GM21528 (cell line): Measurements from ENCODE around the gene PDLIM5.

ENCODE experiments used
- ATAC-seq: cut with Tn5 transposase; IDR thresholded peaks from one replicate; pipeline ENCODE4 v1.9.1; 2021; ENCODE audit warnings: mild to moderate bottlenecking, moderate library complexity; ENCODE audit not compliant: unreplicated experiment, low FRiP score

Gene PDLIM5

DNA sequence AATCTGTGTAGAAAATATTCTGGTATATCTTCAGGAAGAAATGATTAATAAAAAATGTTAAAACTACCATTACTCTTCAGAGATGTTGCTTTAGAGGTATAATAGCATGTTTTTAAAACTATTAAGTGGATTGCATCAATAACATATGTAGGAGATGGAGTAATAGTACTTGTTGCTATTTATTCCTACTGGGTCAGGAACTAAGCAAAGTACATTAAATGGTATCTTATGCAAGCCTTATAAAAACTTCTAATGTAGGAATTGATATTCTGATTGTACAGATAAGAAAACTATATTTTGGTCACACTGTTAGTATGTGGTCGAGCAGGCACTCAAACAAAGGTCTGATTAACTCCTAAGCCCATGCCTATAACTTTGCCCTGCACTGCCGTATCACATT is 31.4 kb upstream of the PDLIM5 start:
- no peak for ATAC-seq

- no peak for ATAC-seq
These were observed 25.0 kb upstream of the PDLIM5 start for GRCh38 chr4:94426783-94427182.

DNA sequence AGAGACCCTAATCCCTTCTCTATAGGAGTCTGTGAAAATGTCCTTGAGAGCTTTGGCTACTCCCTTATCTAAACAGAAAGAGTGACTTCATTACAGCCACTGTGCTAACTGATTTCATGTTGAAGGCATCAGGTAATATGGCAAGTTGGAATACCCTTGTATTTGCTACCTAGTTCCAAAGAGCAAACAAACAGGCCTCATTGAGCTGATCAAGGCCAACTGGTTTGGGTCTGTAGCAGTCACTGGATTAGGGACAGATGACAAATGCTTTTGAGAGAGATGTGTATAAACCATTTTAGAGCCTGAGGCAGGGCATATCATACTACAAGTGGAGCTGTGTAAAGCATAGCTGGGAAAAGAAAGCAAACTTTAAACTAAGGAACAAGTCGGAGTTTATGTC is 22.9 kb upstream of the PDLIM5 start:
- no peak for ATAC-seq

DNA sequence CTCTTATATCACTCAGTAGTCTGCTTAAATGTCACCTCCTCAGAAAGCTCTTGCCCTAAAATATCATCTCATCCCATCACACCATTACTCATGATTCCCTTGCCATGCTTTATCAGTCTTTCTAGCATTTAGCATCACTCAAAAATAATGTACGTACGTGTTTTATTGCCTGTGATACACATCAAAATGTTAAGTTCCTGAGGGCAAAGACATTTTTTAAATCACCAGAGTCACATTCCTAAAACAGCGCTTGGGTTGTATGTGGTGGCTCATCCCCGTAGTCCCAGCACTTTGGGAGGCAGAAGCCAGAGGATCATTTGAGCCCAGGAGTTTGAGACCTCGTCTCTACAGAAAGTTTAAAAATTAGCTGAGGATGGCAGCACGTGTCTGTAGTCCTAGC is 21.3 kb upstream of the PDLIM5 start:
- ATAC-seq, result no peak

DNA sequence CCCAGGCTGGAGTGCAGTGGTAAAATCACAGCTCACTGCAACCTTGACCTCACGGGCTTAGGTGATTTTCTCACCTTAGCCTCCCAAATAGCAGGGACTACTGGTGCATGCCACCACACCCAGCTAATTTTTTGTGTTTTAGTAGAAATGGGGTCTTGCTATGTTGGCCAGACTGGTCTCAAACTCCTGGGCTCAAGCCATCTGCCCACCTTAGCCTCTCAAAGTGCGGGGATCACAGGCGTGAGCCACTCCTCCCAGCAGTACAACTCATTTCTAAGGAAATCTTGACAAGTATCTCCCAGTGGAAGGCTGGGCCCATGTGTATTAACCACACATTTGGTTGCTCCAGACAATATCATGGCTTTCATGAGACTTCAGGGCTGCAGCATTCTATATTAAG is 20.4 kb upstream of the PDLIM5 start:
- no peak for ATAC-seq

- ATAC-seq, result no peak
These were observed 17.2 kb upstream of the PDLIM5 start for GRCh38 chr4:94434505-94434904.

DNA sequence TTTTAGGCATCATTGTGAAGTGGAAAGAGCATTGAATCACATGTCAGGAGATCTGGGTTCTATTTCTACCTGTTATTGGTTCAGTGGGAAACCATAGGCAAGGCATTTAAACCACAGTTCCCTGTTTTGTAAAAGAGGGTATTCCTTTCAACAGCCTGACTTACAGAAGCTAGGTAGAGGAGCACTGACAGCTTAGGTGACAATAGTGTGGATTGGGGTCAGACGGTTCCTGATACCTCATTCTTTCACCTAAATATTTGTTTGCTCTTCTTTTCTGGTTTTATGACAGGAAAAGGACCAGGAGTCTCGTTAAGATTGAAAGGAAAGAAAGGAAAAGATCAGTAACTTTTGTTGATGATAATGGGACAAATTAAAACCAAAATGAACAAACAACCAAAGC is 15.9 kb upstream of the PDLIM5 start:
- no peak for ATAC-seq

DNA sequence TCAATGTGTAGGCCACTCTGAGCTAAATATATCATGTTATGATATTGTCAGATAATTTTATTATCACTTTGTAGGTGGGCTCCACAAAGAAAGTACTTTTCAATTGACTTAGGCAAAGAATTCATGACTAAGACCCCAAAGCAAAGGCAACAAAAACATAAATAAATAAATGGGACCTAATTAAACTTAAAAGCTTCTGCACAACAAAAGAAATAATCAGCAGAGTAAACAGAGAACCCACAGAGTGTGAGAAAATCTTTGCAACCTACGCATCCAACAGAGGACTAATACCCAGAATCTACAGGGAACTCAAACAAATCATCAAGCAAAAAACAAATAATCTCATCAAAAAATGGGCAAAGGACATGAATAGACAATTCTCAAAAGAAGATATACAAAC is 15.2 kb upstream of the PDLIM5 start:
- no peak for ATAC-seq

DNA sequence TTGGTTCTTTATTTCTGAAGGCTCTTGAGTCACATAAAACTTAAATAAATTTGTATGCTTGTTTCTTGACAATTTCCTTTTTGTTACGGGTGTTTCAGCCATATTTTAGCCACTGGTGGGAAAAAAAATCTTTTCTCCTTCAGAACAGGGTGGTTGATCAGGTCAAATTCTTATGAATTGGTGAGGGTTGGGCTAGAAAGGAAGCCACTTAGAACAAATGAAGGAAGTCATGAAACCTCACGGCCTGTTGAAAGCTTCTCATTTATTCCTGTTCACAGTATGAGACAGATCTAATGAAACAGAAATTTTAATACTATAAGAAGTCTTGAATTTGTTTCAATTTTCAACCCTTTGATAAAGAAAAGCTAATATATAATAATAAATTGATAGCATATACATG is 12.1 kb upstream of the PDLIM5 start:
- ATAC-seq, result no peak

GRCh38 chr4:94441838-94442237 is 9.9 kb upstream of the PDLIM5 start:
- no peak for ATAC-seq

GRCh38 chr4:94442251-94442650 is 9.5 kb upstream of the PDLIM5 start:
- no peak for ATAC-seq

DNA sequence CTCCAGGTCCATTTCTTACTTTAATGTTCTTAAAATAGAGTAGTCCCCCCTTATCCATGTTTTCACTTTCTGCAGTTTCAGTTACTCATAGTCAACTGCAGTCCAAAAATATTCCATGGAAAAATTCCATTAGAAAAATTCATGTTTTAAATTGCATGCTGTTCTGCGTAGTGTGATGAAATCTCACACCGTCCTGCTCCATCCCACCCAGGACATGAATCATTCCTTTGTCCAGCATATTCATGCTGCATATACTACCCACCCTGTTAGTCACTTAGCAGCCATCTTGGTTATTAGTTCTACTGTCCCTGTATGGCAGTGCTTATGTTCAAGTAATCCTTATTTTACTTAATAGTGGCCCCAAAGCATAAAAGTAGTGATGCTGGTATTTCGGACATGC is 5.4 kb upstream of the PDLIM5 start:
- no peak for ATAC-seq

GRCh38 chr4:94447754-94448411 is 3.9 kb upstream of the PDLIM5 start:
- no peak for ATAC-seq

GRCh38 chr4:94448815-94449375 is 2.8 kb upstream of the PDLIM5 start:
- ATAC-seq, result no peak

DNA sequence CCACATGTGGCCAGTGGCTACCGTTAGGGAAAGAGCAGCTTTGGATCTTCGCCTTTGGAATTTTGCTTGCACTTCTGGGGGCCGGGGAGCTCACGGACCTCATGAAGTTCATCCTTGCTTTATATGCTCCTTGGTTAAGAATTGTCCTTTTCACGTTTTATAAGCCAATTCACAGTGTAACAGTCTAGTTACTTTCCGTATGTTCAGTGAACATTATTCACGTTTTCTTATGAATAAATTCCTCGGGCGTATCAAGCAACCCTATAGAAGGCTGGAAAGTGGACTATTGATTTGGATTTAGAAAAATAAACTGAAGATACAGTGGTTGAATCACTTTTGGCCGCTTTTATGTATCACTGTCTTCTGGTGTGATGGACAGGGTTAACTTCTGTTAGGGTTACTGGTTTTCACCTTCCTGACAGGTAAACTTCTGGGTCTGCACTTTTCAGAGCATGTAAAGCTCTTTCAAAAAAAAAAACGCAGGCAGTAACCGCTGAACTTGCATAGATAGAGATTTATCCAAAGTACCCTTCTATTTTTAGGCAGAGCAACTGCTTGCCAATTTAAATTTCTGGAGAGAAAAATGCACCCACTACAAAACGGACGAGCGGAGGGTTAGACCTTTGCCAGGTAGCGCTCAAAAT is 569 bp upstream of the PDLIM5 start:
- no peak for ATAC-seq

DNA sequence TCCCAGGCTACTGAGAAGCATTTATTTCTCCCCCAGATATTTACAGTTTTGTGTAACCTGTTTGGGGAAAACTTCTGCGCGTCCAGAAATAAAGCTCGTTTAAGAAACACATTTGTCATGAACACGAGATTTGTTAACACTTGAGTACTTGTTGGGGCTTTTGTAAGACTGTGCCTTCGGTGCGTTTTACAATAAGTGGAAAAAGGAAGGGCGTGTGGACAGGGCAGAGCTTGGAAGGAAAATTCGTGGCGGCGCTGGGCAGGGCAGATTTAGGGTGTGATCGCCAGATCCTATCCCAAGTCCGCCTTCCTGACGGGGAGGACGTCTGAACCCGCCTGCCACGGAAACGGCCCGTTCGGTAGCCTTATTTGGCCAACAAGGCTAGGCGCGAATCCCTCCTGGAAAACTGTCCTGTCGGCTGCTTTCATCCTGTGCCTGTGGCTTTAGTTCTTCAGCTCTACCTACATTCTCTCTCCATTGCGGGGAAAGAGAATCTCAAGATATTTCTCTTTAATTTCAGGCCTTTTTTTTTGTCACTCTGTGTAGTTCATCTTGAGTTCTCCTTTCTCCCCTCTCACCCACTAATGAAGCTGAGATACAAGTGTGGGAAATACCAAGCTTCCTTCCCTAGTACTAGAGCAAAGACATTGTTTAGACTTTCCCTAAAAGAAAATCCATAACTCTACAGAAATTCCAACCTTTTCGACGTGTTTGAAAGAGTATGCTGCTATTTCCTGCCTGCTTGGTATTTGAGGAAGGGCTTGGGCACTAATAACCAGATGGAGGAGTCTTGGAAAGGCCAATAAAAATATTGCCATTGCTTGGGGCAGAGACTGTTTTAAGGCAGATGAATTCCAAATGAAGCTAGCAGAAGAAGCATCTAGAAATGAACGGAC is 982 bp downstream of the PDLIM5 start:
- ATAC-seq, result peak; percentile 17

DNA sequence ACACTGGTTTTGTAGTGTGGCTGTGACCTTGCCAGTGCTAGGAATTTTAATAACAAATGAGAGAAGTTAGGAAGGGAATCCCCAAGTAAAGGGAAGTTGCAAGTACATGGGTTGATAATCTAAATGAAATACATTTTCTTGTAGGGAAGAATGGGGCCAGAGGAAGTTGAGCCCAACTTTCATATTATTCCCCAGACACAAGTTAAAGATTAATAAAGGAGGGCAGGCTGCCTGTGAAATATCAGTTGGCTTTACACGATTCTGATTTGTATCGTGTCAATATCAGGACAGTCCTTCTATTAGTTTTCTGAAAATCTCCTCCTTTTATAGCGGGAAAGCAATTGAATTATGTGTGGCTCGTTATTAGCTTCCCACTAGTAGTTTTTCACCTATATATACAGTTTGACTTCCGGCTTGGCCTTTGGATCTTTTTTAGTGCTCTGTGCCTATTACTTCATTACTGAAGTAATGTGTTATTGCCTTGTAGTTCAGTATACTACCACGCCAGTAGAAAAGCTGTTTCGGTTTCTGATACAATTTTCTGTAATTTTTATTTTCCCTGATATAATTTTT is 1.7 kb downstream of the PDLIM5 start:
- no peak for ATAC-seq

GRCh38 chr4:94454405-94454804 is 2.7 kb downstream of the PDLIM5 start:
- no peak for ATAC-seq

DNA sequence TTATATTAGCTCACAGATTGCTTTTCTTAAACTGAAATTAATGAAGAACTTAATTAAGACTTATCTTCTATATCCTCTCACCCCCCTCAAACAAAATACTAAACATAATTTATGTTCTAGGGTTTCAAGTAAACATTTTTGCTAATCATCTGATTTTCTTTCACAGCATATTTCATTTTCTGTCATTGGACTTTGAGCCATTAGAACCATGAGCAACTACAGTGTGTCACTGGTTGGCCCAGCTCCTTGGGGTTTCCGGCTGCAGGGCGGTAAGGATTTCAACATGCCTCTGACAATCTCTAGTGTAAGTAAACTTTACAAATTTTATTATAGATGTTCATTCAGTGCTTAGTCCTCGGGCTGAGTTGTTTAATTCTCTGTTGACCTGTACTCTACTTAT is 3.3 kb downstream of the PDLIM5 start:
- ATAC-seq, result no peak

DNA sequence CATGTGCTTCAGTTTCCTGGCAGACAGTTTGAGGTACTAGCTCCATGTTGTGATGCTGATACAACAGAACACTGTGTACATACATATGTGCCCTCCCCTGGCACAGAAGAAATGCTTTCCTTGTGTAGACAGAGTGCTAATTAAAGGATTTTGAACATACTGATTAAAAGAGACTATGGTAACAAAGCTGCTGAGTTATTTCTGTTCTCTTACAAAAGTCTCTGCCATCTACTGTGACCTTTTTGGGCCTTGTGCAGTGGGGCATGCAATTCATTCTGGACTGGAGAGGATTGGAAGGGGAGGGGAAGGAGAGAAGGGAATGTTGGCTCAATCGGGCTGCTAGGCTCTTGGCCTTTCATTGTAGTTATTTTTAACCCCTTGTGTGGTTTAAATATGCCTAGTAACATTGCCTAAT is 6.0 kb downstream of the PDLIM5 start:
- ATAC-seq, result no peak

DNA sequence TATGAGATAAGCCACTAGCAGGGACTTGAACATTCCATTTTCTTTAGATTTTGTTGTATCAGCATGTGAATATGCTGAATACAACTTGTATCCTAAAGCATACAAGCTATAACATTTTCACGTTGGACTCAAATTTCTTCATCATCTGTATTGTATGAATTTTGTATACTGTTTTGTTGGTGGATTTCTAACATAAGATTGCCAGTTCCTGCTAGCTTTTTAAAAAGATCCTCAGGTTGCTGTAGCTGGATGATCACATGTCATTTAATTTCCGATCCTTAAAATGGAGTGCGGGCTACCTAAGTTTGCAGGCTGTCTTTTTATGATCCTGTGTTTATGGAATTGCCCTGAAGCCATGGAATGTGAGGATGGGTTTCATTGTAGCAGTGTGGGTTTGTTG is 6.9 kb downstream of the PDLIM5 start:
- ATAC-seq, result no peak
